ENCODE data around the gene TSC22D3. TPM values are rescaled to one million over a fixed set of nuclear protein-coding genes. Genes with fewer than 3 reads are reported as not detected.

Gene TSC22D3
- total RNA-seq, 2 experiments from 2014 or later: 29.3 to 35.6 TPM

DNA sequence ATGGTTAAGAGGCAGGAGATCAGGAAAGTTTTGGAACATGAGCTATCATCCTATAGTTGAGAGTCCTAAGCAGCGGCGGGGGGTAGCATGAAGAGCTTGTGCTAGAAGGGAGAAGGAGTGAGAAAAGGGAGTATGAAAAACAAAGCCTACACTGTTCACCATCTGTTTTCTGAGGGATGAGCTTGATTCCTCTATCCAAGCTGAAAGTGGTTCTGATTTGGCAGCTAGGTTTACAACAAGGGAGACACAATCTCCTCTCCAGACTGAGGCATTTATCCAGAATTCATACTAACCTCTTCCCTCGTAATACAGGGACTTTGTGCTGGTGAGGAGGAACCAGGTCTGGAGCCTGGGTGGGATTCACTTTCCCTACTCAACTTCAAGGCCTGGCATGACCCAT is 23.5 kb downstream of the TSC22D3 start:
- no TSS peak for BruUV-seq (replicated peaks)
- TF ChIP-seq, protein P1, sequence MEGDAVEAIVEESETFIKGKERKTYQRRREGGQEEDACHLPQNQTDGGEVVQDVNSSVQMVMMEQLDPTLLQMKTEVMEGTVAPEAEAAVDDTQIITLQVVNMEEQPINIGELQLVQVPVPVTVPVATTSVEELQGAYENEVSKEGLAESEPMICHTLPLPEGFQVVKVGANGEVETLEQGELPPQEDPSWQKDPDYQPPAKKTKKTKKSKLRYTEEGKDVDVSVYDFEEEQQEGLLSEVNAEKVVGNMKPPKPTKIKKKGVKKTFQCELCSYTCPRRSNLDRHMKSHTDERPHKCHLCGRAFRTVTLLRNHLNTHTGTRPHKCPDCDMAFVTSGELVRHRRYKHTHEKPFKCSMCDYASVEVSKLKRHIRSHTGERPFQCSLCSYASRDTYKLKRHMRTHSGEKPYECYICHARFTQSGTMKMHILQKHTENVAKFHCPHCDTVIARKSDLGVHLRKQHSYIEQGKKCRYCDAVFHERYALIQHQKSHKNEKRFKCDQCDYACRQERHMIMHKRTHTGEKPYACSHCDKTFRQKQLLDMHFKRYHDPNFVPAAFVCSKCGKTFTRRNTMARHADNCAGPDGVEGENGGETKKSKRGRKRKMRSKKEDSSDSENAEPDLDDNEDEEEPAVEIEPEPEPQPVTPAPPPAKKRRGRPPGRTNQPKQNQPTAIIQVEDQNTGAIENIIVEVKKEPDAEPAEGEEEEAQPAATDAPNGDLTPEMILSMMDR (conservative IDR thresholded peaks at IDR 0.05; ENCODE audit: low read length): no peak
- no peak for TF ChIP-seq EZH2phosphoT487 (IDR thresholded peaks at IDR 0.05; ENCODE audit: borderline replicate concordance, low read depth, low read length)
- Histone ChIP-seq H2AFZ (ENCODE audit: low read length) (no peak overlapping the region), H3K9me3 (ENCODE audit: low read length) (no peaks in the 10 kb centered on the region), H4K20me1 (ENCODE audit: insufficient read depth, low read length) (no peaks in the 10 kb centered on the region), H3K36me3 (ENCODE audit: insufficient read depth, low read length) (no peaks in the 10 kb centered on the region), H3K4me2 (ENCODE audit: low read length) (no peak overlapping the region), H3K27ac (ENCODE audit: low read depth, low read length, poor library complexity, severe bottlenecking) (no peak overlapping the region), H3K79me2 (ENCODE audit: insufficient read depth, low read depth, low read length) (no peaks in the 10 kb centered on the region), H3K4me1 (ENCODE audit: insufficient read depth, low read length, poor library complexity, severe bottlenecking) (no peaks in the 10 kb centered on the region), H3K4me3 (ENCODE audit: low read depth, low read length, poor library complexity, severe bottlenecking) (no peak overlapping the region), H3K9me2 (ENCODE audit: insufficient read depth, low read length) (no peaks in the 10 kb centered on the region)
- intact Hi-C loops (cut with micrococcal nuclease; ENCODE audit: unreplicated experiment): no loop called here
- CTCF ChIA-PET (ENCODE audit: unreplicated experiment): no interaction called here
- POLR2A ChIA-PET: interaction anchor here (0.7 kb wide), 1 partner anchor 11 kb away, joined by 3 read pairs; no protein-coding TSS in a partner anchor
- DNase-seq (ENCODE audit: low spot score): no peak

DNA sequence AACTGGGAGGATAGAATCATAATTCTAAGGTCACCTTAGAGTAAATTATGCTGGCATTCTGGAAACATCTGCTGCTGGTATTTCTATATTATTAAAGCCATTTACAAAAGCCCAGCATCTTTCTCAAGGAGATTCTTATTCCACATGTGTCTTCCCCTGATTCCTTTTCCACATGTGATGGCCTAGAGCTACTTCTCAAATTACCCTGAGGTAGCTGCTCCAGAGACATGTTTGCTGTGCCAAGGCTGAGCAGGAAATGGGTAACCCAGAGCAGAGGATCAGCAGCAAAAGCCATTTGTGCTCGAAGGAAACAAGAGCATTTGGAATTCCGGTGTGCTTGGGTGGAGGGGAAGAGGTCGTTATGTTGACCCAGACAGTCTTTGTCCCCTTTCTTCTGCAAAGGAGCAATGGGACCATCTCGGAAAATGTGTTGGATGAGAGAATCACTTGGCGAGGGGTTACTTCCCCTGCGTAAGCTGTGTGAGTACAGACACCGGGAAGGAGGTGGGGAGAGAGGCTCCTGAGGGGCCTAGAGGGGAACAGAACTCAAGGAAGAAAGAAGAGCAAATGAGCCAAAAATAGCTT is 24.6 kb downstream of the TSC22D3 start:
- TF ChIP-seq EZH2phosphoT487 (IDR thresholded peaks at IDR 0.05; ENCODE audit: borderline replicate concordance, low read depth, low read length): no peak
- Histone ChIP-seq H3K9me2 (ENCODE audit: insufficient read depth, low read length) (no peaks in the 10 kb centered on the region), H3K27ac (ENCODE audit: low read depth, low read length, poor library complexity, severe bottlenecking) (no peak overlapping the region), H3K4me3 (ENCODE audit: low read depth, low read length, poor library complexity, severe bottlenecking) (no peak overlapping the region), H3K4me2 (ENCODE audit: low read length) (no peak overlapping the region), H3K79me2 (ENCODE audit: insufficient read depth, low read depth, low read length) (no peaks in the 10 kb centered on the region), H2AFZ (ENCODE audit: low read length) (no peak overlapping the region), H3K4me1 (ENCODE audit: insufficient read depth, low read length, poor library complexity, severe bottlenecking) (no peaks in the 10 kb centered on the region), H4K20me1 (ENCODE audit: insufficient read depth, low read length) (no peaks in the 10 kb centered on the region), H3K36me3 (ENCODE audit: insufficient read depth, low read length) (no peaks in the 10 kb centered on the region), H3K9me3 (ENCODE audit: low read length) (no peaks in the 10 kb centered on the region)
- CTCF ChIA-PET (ENCODE audit: unreplicated experiment): no interaction called here
- DNase-seq (ENCODE audit: low spot score): no peak
- intact Hi-C loops (cut with micrococcal nuclease; ENCODE audit: unreplicated experiment): no loop called here
- no TSS peak for BruUV-seq (replicated peaks)
- POLR2A ChIA-PET: interaction anchor here (0.5 to 0.6 kb wide), 2 partner anchors 87 to 156 kb away, joined by 3 to 4 read pairs; no protein-coding TSS in a partner anchor

DNA sequence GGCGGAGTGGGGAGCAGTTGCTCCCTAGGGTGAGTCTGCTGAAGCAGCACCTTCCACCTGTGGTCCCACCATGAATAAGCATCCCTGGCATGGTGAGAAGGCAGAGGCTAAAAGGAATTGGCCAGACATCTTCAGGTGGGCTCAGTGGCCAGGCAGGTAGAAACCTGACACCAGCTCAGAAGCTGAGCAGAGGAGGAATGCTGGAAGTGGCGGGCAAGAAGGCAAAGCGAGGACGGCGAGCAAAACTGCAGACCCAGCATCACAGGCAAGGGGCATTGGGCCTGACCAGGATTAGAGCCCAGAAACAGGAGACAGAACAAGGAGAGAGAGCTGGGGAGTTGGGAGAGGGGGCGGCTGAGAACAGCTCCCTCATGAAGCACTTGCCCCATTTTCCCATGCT is 25.3 kb downstream of the TSC22D3 start:
- H3K9me2 ChIP-seq (ENCODE audit: insufficient read depth, low read length): no peaks in the 10 kb centered on the region
- BruUV-seq (replicated peaks): no TSS peak
- ChIA-PET POLR2A (interaction anchor here (1.4 kb wide), 1 partner anchor 9 kb away, joined by 3 read pairs; no protein-coding TSS in a partner anchor), CTCF (ENCODE audit: unreplicated experiment) (no interaction called here)
- H3K36me3 ChIP-seq (ENCODE audit: insufficient read depth, low read length): no peaks in the 10 kb centered on the region
- no peak overlapping the region for H3K4me3 ChIP-seq (ENCODE audit: low read depth, low read length, poor library complexity, severe bottlenecking)
- no peak overlapping the region for H2AFZ ChIP-seq (ENCODE audit: low read length)
- H3K9me3 ChIP-seq (ENCODE audit: low read length): no peaks in the 10 kb centered on the region
- no peak overlapping the region for H3K27ac ChIP-seq (ENCODE audit: low read depth, low read length, poor library complexity, severe bottlenecking)
- H3K79me2 ChIP-seq (ENCODE audit: insufficient read depth, low read depth, low read length): no peaks in the 10 kb centered on the region
- no peak for DNase-seq (ENCODE audit: low spot score)
- no peak overlapping the region for H3K4me2 ChIP-seq (ENCODE audit: low read length)
- no peak for TF ChIP-seq EZH2phosphoT487 (IDR thresholded peaks at IDR 0.05; ENCODE audit: borderline replicate concordance, low read depth, low read length)
- TF ChIP-seq, protein P1 (conservative IDR thresholded peaks at IDR 0.05; ENCODE audit: low read length): no peak
- no peaks in the 10 kb centered on the region for H3K4me1 ChIP-seq (ENCODE audit: insufficient read depth, low read length, poor library complexity, severe bottlenecking)
- intact Hi-C loops (cut with micrococcal nuclease; ENCODE audit: unreplicated experiment): no loop called here
- H4K20me1 ChIP-seq (ENCODE audit: insufficient read depth, low read length): no peaks in the 10 kb centered on the region
